GM10847 (cell line): ENCODE data around the gene HUNK.

Source experiments
- POLR2A ChIP-seq: IDR thresholded peaks from 2 replicates; pipeline ENCODE4 v1.6.1; 2011; ENCODE audit not compliant: insufficient read length; ENCODE audit errors: extremely low read depth

HUNK gene

GRCh38 chr21:31882711-31883110 is 9.9 kb downstream of the HUNK start:
- TF ChIP-seq POLR2A, result no peak

GRCh38 chr21:31885146-31885545 is 12.3 kb downstream of the HUNK start:
- TF ChIP-seq POLR2A, result no peak

DNA sequence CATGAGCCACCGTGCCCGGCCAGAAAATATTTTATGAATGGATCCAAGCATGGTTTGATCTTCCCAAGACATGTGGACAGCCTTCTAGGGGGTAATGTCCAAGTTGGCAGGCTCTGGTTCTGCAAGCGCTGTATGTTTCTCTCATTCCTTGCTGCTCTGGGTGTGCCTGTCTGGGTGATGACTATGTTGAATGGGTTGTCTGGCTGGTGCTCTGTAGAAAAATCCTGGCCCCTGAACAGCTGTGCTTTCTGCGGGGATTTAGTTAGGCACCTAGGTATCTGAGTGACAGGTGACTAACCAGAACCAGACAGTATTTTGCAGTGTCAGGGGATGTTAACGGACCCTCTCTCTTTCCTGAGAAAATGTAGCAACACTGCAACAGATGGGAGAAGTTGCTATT is 14.1 kb downstream of the HUNK start:
- no peak for TF ChIP-seq POLR2A

DNA sequence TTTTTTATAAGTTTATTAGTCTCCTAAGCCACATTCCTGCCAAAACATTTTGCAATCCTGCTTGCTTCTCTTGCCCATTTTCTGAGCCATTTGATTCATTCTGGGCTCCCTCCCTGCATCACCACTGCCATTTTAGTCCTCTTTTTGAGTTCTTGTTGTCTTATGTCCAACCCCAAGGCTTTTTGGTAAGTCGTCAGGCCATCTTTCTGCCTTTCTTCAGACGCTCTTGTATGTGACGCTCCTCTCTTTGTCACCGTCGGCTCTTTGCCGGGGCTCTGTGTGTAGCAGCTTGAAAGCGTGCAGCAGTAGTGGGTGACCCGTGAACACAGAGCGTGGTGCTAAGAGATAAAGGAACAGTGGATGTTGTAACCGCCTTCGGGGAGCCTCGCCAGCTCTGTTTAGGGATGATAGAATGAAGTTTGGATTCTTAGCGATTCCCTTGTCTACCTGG is 14.6 kb downstream of the HUNK start:
- TF ChIP-seq POLR2A, result no peak

DNA sequence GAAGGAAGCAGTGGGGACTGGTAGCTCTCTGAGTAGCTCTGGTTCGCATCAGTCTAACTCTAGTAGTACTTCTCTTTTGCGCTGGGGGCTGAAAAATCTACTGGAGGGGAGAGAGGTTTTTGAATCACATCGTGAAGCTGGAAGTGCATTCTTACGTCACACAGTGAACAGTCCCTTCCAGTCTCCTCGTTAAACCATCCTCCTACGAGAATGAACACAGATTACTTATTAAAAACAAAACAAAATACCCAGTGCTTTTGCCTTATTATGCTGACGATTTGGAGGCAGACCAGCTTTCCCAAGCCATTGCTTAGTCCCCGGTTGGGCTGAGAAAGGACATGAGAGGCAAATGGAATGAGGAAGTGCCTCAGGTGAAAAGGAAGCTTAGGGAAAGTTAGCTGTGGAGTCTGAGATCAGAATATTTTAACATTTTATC is 16.1 kb downstream of the HUNK start:
- no peak for TF ChIP-seq POLR2A

DNA sequence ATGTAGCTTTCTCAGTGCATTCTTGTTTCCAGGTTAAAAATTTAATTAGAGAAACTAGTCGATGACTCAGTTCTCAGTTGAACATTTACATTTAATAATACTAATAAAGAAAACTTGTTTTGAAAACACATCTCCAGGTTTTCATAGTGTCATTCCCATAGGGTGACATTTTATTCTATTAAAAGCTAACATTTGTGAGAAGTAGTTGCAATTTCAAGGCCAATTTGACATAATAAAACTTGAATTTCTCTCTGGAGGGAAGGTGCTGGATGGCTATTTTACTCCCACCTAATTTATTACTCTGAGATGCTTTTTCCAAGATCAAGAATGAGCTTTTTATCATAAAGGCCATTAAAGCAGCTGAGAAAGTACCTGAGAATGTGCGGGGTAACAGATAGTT is 16.6 kb downstream of the HUNK start:
- no peak for TF ChIP-seq POLR2A

DNA sequence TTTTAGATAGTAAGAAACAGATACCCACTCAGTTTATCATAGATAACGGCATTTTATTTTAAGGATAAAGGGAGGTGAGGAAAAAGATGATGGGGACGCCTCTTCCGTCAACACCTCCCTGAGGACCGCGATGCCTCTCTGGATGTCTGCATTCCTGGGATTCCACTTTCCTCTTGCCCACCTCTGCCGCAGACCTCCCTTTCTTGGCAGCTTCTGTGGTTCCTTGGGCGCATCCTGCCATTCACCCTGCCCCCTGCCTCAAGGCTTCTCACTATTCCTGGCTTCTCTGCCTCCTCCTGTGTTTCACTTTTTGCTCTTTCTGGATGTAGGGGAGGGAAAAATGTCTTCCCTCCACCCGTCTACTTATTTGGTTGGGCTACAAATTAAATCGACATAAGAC is 19.9 kb downstream of the HUNK start:
- TF ChIP-seq POLR2A, result no peak

DNA sequence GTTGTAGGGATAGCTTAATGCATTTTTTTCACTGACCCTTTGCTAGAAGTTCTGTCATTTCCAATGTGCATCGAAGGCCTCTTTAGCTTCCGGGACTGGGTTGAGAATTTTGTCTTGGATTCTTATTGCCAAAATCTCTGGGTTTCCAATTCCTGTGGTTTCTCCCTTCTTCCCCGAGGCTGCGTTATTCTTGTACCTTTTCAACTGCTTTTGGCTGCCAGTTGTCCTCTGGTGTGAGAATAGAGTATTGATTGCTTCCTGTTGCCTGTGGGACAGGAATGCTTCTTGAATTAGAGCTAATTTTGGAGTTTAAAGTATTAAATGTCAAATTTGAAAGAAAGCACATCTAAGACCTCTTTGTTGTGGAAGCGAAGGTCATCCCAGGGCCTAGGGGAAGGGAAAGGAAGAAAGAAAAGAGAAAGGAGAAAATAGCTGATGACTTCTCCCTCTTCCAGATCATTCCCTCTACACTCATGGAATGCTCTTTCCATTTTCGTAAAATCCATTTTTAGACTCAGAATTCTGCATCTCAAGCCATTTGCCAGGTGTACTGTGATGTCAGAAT is 21.1 kb downstream of the HUNK start:
- TF ChIP-seq POLR2A, result no peak

DNA sequence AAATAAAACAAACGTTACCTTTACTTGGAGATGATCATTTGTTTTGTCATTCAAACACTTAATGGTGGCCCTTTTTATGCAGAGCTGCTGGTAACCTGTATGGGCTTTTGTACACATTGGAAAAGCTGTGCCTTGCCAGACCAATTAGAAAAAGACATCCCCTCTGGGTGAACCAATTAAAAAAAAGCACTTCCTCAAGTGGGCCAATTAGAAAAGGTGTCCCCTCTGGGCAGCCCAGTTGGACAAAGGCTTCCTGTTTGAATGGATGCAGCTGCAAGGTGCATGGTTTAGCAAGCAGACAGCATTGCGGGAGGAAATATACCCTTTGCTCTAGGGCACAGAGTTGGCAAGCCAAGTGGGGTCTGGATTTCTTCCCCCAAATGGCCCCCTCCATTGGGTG is 21.6 kb downstream of the HUNK start:
- no peak for TF ChIP-seq POLR2A

DNA sequence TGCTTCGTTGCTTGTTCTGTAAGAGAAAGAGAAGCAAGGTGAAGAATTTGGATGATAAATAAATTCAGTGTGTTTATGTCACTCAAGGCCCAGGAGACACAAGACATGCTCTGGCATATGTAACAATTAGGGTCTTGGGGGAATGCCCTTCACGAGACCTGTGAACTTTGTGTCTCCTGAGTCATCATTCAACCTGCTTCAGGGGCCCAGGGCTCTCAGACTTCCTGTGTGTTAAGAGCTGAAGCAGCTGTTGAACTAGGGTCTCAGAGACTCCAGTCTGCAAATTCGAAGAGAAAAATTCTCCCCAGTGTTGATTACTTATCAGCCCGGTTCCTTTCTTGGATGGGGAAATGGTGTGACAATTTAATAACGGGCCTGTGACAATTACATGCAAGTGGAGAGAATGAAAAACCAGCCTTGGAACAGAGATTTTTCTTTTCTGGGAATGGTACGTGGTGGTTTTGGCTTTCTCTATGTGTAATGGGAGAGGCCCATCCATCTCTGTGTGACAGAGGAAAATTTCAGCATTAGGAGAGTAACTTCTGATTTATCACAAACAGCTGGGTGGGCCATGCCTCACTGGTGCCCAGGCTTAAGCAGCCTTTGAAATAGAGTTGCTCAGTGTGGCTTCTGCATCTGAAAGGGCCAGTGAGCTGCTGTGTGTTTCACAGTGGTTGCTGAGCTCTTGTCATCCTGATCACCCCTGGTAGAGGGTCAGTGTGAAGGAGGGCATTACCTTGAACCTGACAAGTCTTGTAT is 22.4 kb downstream of the HUNK start:
- no peak for TF ChIP-seq POLR2A

DNA sequence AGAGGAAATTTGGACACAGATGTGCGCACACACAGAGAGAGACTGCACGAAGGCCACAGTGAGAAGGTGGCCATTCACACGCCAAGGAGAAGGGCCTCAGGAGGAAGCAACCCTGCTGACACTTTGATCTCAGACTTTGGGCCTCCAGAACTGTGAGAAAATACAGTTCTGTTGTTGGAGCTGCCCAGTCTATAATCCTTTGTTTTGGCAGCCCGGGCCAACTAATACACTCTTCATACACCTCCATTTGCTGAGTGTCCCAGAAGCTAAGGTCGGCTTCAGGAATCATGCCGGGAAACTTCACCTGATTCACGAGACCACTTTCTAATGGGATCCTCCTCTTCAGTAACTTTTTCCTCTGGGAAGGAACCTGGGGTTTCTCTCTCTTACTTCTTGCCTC is 23.2 kb downstream of the HUNK start:
- no peak for TF ChIP-seq POLR2A

DNA sequence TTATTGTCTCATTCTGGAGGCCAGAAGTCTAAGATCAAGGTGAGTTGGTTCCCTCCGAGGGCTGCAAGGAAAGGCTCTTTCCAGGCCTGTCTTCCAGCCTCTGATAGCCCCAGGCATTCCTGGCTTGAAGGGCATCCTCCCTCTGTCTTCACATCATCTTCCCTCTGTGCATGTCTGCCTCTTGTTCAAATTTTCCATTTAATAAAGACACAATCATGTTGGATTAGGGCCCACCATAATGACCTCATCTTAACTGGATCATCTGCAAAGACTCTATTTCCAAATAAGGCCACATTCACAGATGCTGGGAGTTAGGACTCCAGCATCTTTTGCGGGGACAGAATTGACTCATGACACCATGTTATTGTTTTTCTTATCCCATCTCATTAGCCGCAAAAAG is 24.5 kb downstream of the HUNK start:
- no peak for TF ChIP-seq POLR2A

DNA sequence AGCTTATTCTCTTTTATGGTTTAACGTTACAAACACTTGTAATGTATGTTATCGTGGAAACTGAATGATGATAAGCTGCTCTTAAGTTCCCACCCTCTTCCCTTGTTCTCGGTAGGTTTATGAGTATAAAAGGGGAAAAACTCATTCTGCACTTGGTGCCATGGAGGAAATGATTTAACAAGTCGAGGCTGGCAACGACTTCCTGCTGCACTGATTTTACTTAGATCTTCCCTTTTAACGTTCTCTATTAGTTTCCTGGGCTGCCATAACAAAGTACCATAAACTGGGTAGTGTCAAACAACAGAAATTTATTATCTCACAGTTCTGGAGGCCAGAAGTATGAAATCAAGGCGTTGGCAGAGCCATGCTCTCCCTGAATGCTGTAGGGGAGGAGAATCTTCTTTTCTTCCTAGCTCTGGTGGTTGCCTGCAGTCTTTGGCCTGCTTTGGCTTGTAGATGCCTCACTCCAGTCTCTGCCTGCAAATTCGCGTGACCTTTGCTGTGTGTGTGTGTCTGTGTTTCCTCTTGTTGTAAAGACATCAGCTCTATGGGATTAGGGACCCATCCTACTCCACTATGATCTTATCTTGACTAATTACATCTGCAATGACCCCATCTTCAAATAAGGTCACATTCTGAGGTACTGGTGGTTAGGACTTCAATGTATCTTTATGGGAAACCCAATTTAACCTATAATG is 26.3 kb downstream of the HUNK start:
- no peak for TF ChIP-seq POLR2A

- TF ChIP-seq POLR2A, result no peak
Observed at GRCh38 chr21:31900121-31900895, 27.5 kb downstream of the HUNK start.

- TF ChIP-seq POLR2A, result no peak
Observed at GRCh38 chr21:31901315-31901714, 28.5 kb downstream of the HUNK start.

- TF ChIP-seq POLR2A, result no peak
Observed at GRCh38 chr21:31902438-31902837, 29.6 kb downstream of the HUNK start.

DNA sequence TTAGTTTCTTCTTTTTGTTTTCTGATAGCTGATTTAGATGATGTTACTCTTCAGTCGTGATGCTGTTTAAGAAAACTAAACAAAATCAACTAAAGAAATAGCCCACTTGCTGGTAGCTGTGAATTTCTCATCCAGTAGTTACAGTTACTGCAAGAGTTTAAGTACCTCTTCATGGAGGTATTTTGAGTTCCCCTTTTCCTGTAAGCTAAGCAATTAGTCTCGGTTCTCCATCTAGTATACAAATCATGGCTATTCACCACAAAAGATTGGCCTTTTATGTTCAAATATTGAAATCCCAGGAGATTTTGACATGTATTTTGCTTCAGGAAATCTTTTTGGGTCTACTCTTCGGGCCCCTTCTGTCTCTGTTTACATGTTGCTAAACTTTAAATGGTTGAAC is 31.1 kb downstream of the HUNK start:
- TF ChIP-seq POLR2A, result no peak
